ENCODE results near the gene FASTK. TPM values are rescaled to one million over a fixed set of nuclear protein-coding genes. Genes with fewer than 3 reads are reported as not detected.
A peak's percentile ranks its signal among the peaks of the same experiment; 100 is the strongest.

Gene FASTK
- total and polyA plus RNA-seq, 2 of the 4 experiments (the other 2 are of a cell fraction), result 53.8 to 115 TPM

GRCh38 chr7:151123822-151124464 is 43.3 kb upstream of the FASTK start:
- Histone ChIP-seq H4K8ac (ENCODE audit: low read depth in 2 of 2, low read length in 2 of 2) (no peak overlapping the region), H3K9me3 (ENCODE audit: control insufficient read depth, insufficient read depth, low read length) (no peaks in the 10 kb centered on the region), H2AFZ (replicated peaks; ENCODE audit: low read length, poor library complexity) (peak overlapping the region; percentile 58), H3K27ac (ENCODE audit: insufficient read depth, low read length) (no peak overlapping the region), H2BK120ac (ENCODE audit: low read depth, low read length) (no peak overlapping the region), H4K20me1 (ENCODE audit: insufficient read depth, low read length) (peaks cover 32% of the 10 kb centered on the region), H3K27me3 (ENCODE audit: control insufficient read depth, insufficient read depth, low read length) (no peaks in the 10 kb centered on the region), H3K4ac (ENCODE audit: low read depth, low read length) (no peak overlapping the region), H3K9me1 (ENCODE audit: insufficient read depth, low read length) (no peaks in the 10 kb centered on the region), H4K91ac (ENCODE audit: insufficient read depth, low read depth, low read length) (no peak overlapping the region), H3K4me2 (ENCODE audit: low read depth, low read length) (no peak overlapping the region), H3K23ac (ENCODE audit: low read depth, low read length) (no peak overlapping the region), H3K9ac (ENCODE audit: low read depth, low read length) (no peak overlapping the region), H3K56ac (ENCODE audit: extremely low read depth, insufficient read depth, low read length) (no peak overlapping the region), H2AK5ac (ENCODE audit: low read depth, low read length) (no peak overlapping the region), H3K79me1 (ENCODE audit: low read depth in 1 of 2, low read length in 2 of 2) (peaks cover 5 to 29% of the 10 kb centered on the region in 2 experiments), H3K4me1 (ENCODE audit: control insufficient read depth, insufficient read depth, low read length) (no peaks in the 10 kb centered on the region), H3K14ac (replicated peaks; ENCODE audit: low read depth, low read length) (no peak overlapping the region), H3K36me3 (ENCODE audit: control insufficient read depth, insufficient read depth, low read length) (peaks cover 68% of the 10 kb centered on the region), H4K5ac (ENCODE audit: low read depth, low read length) (no peak overlapping the region), H2BK5ac (ENCODE audit: low read depth, low read length, poor library complexity, severe bottlenecking) (no peak overlapping the region), H3K18ac (ENCODE audit: low read depth, low read length) (no peak overlapping the region), H2AK9ac (replicated peaks; ENCODE audit: low read depth, low read length, poor library complexity) (no peak overlapping the region), H3K4me3 (ENCODE audit: insufficient read depth, low read depth, low read length) (no peak overlapping the region), H2BK15ac (ENCODE audit: low read depth, low read length) (no peak overlapping the region), H2BK20ac (ENCODE audit: low read depth, low read length) (no peak overlapping the region)
- CTCF ChIA-PET, result interaction anchor here (0.5 to 1.0 kb wide), 5 partner anchors 8 to 119 kb away, joined by 3 to 11 read pairs (median 3); no protein-coding TSS in a partner anchor
- intact Hi-C loops (cut with micrococcal nuclease), result loop anchor here (1.0 to 5.0 kb wide), 2 partner anchors 48 to 178 kb away; no protein-coding TSS in a partner anchor
- peak; percentile 96 for ATAC-seq (ENCODE audit: low read depth)
- dilution Hi-C loops (cut with HindIII; ENCODE audit: low sequenced_read_pairs, unreplicated experiment), result no loop called here
- TF ChIP-seq, protein P1, sequence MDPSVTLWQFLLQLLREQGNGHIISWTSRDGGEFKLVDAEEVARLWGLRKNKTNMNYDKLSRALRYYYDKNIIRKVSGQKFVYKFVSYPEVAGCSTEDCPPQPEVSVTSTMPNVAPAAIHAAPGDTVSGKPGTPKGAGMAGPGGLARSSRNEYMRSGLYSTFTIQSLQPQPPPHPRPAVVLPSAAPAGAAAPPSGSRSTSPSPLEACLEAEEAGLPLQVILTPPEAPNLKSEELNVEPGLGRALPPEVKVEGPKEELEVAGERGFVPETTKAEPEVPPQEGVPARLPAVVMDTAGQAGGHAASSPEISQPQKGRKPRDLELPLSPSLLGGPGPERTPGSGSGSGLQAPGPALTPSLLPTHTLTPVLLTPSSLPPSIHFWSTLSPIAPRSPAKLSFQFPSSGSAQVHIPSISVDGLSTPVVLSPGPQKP (IDR thresholded peaks at IDR 0.05; ENCODE audit: borderline replicate concordance, low read depth, low read length), result no peak
- TF ChIP-seq MAFK (IDR thresholded peaks at IDR 0.05; ENCODE audit: low read depth, low read length), result no peak
- TF ChIP-seq CHD1 (IDR thresholded peaks at IDR 0.05; ENCODE audit: low read depth, low read length), result no peak
- TF ChIP-seq POLR2A (IDR thresholded peaks at IDR 0.05; ENCODE audit: low read depth, low read length), result no peak
- TF ChIP-seq NFE2L2 (IDR thresholded peaks at IDR 0.05; ENCODE audit: low read depth, low read length), result no peak
- TF ChIP-seq, protein P2, sequence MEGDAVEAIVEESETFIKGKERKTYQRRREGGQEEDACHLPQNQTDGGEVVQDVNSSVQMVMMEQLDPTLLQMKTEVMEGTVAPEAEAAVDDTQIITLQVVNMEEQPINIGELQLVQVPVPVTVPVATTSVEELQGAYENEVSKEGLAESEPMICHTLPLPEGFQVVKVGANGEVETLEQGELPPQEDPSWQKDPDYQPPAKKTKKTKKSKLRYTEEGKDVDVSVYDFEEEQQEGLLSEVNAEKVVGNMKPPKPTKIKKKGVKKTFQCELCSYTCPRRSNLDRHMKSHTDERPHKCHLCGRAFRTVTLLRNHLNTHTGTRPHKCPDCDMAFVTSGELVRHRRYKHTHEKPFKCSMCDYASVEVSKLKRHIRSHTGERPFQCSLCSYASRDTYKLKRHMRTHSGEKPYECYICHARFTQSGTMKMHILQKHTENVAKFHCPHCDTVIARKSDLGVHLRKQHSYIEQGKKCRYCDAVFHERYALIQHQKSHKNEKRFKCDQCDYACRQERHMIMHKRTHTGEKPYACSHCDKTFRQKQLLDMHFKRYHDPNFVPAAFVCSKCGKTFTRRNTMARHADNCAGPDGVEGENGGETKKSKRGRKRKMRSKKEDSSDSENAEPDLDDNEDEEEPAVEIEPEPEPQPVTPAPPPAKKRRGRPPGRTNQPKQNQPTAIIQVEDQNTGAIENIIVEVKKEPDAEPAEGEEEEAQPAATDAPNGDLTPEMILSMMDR (conservative IDR thresholded peaks at IDR 0.05; ENCODE audit: low read depth, low read length), result peak; percentile 98
- no peak for TF ChIP-seq BHLHE40 (IDR thresholded peaks at IDR 0.05; ENCODE audit: low read depth, low read length)
- no peak for TF ChIP-seq MXI1 (IDR thresholded peaks at IDR 0.05; ENCODE audit: borderline replicate concordance, low read depth, low read length)
- TF ChIP-seq RFX5 (IDR thresholded peaks at IDR 0.05; ENCODE audit: low read depth, low read length), result no peak
- no peak for TF ChIP-seq USF2 (IDR thresholded peaks at IDR 0.05; ENCODE audit: low read depth, low read length)
- peak; percentile 86 for TF ChIP-seq RAD21 (IDR thresholded peaks at IDR 0.05; ENCODE audit: low read length)
- peak; percentile 68 for TF ChIP-seq SMC3 (IDR thresholded peaks at IDR 0.05; ENCODE audit: low read depth, low read length)
- no peak for TF ChIP-seq CEBPB (IDR thresholded peaks at IDR 0.05; ENCODE audit: low read depth, low read length)
- TF ChIP-seq MAZ (IDR thresholded peaks at IDR 0.05; ENCODE audit: borderline replicate concordance, low read depth, low read length), result no peak
- TF ChIP-seq RCOR1 (IDR thresholded peaks at IDR 0.05; ENCODE audit: insufficient replicate concordance, low read length), result no peak
- TF ChIP-seq FOS (IDR thresholded peaks at IDR 0.05; ENCODE audit: low read depth, low read length), result no peak
- no CpG with 5 or more reads among the region's 24 CpGs for WGBS, 2 experiments (ENCODE audit: extremely low coverage in 2 of 2, insufficient read length in 1 of 2)
- in situ Hi-C loops (cut with MboI; ENCODE audit: low sequenced_read_pairs), result loop anchor here (10.0 to 25.0 kb wide), 2 partner anchors 181 to 337 kb away; no protein-coding TSS in a partner anchor
- POLR2A ChIA-PET (ENCODE audit: unreplicated experiment), result no interaction called here
- peak; percentile 75 for DNase-seq
- BruUV-seq (replicated peaks), result no TSS peak
